Activated naive CD8-positive, alpha-beta T cell (primary cell): ENCODE data around the gene CNPY1.

ENCODE experiments used
- H3K27ac Mint-ChIP-seq: one replicate; pipeline ENCODE4 v1.8.0; 2021; ENCODE audit warnings: mixed read lengths
- H3K27me3 Mint-ChIP-seq: one replicate; pipeline ENCODE4 v1.8.0; 2021; ENCODE audit warnings: mixed read lengths
- H3K36me3 Mint-ChIP-seq: one replicate; pipeline ENCODE4 v1.8.0; 2021; ENCODE audit warnings: mixed read lengths
- H3K4me1 Mint-ChIP-seq: one replicate; pipeline ENCODE4 v1.8.0; 2021; ENCODE audit warnings: low read depth, mixed read lengths
- H3K4me3 Mint-ChIP-seq: one replicate; pipeline ENCODE4 v1.8.0; 2021; ENCODE audit warnings: mild to moderate bottlenecking, mixed read lengths
- H3K9me3 Mint-ChIP-seq: one replicate; pipeline ENCODE4 v1.8.0; 2021; ENCODE audit warnings: low read depth, mixed read lengths

Gene CNPY1

DNA sequence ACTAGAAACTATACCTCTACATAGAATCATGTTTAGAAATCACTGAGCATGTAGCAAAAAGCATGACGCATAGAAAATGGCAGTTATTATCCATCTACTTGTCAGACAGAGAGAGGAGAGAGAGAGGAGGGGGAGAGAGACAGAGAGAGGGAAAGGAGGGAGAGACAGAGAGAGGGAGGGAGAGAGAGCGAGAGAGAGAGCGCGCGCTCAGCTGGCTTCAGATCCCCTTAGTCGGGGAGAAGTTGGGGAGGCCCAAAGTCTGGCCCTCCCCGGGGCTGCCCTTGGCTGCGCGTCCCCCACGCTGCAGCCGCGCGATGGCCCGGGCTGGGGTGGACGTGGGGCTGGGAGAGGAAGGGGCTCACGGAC lies 37.0 kb downstream of the CNPY1 start:
- no peaks in the 10 kb centered on the region for H3K9me3 Mint-ChIP-seq
- H3K27ac Mint-ChIP-seq = peak overlapping the region; percentile 7
- peaks cover 31% of the 10 kb centered on the region for H3K4me1 Mint-ChIP-seq
- H3K36me3 Mint-ChIP-seq = peaks cover 2% of the 10 kb centered on the region
- peak overlapping the region; percentile 63 for H3K4me3 Mint-ChIP-seq
- H3K27me3 Mint-ChIP-seq = peaks cover 70% of the 10 kb centered on the region

DNA sequence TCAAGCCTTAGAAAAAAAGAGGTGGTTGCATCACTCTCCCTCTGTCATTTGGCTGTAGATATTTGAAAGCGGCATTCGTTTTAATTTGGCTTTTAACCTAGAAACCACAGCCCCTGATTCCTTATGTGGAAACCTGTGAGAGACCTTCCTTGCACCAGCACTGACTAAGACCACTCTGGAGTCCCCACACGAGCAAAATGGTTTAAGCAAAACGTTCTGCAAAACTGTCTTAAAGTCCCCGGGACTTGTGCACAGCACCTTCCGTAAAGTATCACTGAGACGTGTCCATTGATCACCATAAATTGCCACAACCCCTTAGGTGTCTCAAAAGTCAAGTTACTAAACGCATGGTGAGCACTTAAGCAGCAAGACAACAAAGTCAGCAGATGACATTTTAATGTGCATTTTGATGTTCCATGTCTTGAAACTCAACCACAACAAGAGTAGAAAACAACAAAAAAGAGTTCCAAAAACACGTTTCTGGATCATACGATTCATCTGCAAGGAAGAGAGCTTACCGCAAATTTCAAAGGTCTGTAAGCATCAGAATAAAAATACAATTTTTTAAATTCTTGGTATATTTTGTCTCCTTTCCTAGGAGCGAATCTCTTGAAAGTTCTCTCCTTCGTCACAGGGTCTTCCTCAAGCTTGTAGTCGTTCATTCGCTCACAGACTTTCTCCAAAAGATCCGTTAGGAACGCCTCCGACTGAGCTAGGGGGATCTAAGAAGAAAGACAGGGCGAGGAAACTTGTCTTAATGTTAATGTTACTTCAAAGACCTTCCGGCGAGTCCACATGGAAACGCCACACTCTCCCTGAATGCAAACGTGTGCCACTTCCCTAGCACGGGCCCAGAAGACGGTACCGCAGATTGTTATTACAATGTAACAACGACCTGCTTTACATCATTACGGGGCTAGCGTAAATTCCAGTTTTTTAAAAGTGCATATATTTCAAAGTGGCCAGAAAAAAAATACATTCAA lies 37.7 kb downstream of the CNPY1 start:
- H3K27ac Mint-ChIP-seq = peak overlapping the region; percentile 24
- no peaks in the 10 kb centered on the region for H3K9me3 Mint-ChIP-seq
- peaks cover 67% of the 10 kb centered on the region for H3K27me3 Mint-ChIP-seq
- peaks cover 31% of the 10 kb centered on the region for H3K4me1 Mint-ChIP-seq
- peak overlapping the region; percentile 63 for H3K4me3 Mint-ChIP-seq
- peaks cover 2% of the 10 kb centered on the region for H3K36me3 Mint-ChIP-seq

DNA sequence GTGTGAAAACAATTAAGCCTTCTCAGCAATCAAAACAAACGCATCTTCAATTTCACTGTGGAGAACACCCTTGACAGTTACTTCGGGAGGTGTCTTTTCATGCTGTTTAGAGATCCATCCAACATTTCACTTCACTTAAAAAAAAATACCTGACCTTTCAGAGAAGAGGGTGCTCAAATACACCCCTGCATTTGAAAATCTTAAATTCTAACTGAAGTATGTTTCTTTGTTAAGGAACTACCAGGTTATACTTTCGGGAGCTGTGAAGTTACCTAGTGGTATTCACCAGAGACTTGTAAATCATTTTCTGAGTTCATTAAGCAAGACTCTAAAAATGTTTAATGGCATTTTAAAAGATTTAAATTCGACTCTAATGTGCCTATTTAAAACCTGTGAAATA lies 38.8 kb downstream of the CNPY1 start:
- Mint-ChIP-seq H3K27me3 (peaks cover 72% of the 10 kb centered on the region), H3K27ac (no peak overlapping the region), H3K4me3 (no peak overlapping the region), H3K36me3 (peaks cover 2% of the 10 kb centered on the region), H3K9me3 (no peaks in the 10 kb centered on the region), H3K4me1 (peaks cover 31% of the 10 kb centered on the region)

DNA sequence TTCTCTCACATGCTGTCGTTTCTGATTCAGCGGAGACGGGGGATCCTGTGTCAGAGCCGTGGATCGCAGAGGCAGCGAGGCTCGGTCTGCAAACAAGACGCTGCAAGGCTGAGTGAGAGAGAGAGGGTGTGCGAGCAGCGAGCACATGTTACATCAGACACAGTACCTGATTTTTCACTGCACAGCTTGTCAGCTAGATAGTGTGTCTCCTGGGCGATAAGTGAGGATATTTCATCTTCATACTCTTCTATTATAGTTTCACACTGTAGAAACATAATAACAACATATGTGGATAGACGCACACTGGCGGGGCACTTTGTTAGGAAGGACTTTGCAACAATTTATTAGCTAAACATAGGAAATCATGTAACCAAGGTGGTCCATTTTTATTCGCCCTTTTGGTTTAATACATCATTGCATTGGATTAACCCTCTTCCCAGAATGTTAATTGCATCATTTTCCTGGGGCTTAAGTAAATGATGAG lies 39.5 kb downstream of the CNPY1 start:
- Mint-ChIP-seq H3K9me3 (no peaks in the 10 kb centered on the region), H3K27ac (no peak overlapping the region), H3K36me3 (peaks cover 2% of the 10 kb centered on the region), H3K4me1 (peaks cover 31% of the 10 kb centered on the region), H3K27me3 (peaks cover 70% of the 10 kb centered on the region), H3K4me3 (no peak overlapping the region)

DNA sequence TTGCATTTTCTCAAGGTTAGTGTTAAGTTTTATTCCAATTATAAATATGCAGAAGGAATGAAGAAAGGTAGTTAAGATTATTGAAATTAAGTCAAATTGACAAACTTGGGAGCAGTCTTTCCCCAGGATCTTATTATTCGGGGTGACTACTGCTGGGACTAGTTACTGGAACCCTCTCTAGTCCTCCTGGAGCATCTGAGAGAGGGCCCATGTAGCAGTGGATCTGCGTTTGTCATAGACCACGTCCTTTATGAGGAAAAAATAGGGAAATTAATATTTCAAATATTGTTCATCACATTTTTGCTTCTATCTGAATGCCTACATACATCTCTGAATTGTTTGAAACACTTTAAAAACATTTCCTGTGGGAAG lies 41.0 kb downstream of the CNPY1 start:
- peaks cover 2% of the 10 kb centered on the region for H3K36me3 Mint-ChIP-seq
- H3K27me3 Mint-ChIP-seq = peaks cover 68% of the 10 kb centered on the region
- H3K9me3 Mint-ChIP-seq = no peaks in the 10 kb centered on the region
- peaks cover 31% of the 10 kb centered on the region for H3K4me1 Mint-ChIP-seq
- H3K4me3 Mint-ChIP-seq = no peak overlapping the region
- H3K27ac Mint-ChIP-seq = no peak overlapping the region

DNA sequence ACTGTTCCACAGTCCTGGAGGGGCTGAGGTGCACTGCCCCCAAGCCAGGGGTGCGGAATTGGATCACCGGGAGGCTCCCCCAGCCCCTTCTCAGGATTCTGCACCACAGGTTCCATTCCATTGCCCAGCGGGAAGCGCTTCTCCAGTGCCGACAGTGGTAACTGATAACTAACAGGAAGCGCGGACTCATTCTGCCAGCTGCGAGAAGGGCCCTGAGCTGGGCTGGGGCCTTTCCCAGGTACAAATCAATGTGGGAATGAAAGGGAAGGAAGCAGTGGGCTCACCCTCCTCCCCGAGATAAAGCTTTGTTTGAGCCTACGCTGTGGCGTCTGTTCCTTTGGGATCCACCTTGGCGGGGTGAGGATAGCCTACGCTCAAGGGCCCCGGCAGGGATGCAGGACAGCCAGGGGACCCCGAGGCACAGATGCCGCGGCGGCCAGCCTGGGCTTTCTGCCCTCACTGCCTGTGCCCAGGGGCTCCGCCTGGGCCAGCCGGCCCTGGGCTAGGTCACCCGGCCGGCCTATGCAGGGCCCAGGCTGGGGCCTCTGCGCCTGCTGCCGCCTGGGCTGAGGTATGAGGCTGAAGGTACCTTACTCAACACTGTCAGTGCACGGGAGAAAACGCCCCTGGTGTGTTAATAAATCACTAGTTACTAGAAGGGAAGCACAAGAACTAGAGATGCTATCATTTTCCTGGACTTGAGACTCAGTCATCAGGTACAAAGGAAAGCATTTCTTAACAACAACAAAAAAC lies 49.0 kb downstream of the CNPY1 start:
- Mint-ChIP-seq H3K9me3 (no peaks in the 10 kb centered on the region), H3K27ac (no peak overlapping the region), H3K4me1 (peaks cover 1% of the 10 kb centered on the region), H3K27me3 (peaks cover 18% of the 10 kb centered on the region), H3K36me3 (no peaks in the 10 kb centered on the region), H3K4me3 (no peak overlapping the region)

DNA sequence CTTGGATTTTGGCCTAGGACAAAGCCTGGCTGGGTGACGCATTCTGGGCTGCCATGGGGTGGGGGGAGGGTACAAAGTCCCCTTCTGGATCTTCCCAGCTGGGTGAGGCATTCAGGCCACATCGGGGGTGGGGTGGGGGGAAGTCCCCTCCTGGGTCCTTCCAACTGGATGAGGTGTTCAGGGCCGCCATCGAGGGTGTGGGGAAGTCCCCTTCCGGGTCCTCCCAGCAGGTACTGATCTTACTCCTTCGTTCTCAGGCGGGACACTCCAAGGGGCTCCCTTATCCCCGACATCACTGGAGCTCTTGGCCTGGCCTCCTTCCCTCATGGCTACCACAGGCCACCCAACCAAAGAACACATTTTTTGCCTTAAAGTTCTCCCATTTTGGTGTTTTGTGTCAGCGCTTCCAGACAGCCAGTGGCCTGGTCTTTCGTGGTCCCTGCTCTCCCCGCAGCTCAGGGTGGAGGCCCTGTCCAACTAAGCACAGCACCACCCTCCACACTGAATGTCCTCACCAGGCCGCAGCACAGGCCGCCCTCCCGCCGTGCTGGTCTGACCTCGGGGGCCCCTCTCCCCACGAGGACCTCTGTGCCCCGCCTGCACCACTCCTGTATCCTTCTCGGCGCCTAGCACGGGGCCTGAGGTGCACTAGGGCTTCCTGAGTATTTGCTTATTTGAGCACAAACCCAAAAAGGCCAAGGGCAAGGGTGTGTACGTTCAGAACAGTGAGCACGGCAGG lies 49.9 kb downstream of the CNPY1 start:
- H3K27me3 Mint-ChIP-seq = peaks cover 15% of the 10 kb centered on the region
- H3K27ac Mint-ChIP-seq = no peak overlapping the region
- peaks cover 6% of the 10 kb centered on the region for H3K4me1 Mint-ChIP-seq
- no peaks in the 10 kb centered on the region for H3K9me3 Mint-ChIP-seq
- H3K36me3 Mint-ChIP-seq = no peaks in the 10 kb centered on the region
- no peak overlapping the region for H3K4me3 Mint-ChIP-seq

DNA sequence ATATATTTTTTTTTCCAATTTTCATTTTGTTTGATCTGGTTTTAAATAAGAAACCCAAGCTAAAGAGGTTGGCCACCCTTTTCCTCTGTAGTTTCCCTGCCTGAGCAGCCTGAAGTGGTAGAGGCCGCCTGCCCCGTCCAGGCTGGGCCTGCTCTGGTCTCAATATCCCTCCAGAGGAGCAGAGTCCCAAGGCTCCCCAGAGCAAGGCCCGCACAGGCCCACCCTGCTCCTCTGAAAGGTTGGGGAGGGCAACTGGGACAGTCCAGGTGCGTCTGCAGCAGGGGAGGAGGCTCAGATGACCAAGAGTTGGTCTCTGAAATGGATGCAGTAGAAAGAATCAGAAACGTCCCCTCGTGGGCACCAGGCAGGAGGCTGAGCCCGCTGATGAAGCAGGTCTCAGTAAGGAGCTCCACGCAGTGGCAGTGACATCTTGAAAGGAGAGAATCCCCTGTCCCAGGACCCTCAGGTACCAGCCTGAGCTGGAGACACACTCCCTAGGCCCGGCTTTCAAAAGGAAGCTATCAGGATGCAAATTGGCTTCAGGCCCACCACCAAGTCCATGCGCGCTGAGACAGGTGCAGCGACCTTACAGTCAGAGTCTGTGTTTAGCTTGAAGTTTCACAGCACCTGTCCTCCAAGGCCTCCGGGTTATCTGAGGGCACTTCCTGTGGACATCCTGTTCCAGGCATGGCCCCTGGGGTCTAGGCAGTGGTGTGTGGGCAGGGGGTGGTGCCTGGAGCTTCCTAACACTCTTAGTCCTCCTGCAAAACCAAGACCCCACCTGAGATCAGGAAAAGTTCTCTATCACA lies 50.7 kb downstream of the CNPY1 start:
- Mint-ChIP-seq H3K4me3 (no peak overlapping the region), H3K27ac (no peak overlapping the region), H3K9me3 (no peaks in the 10 kb centered on the region), H3K4me1 (peaks cover 12% of the 10 kb centered on the region), H3K36me3 (no peaks in the 10 kb centered on the region), H3K27me3 (peaks cover 9% of the 10 kb centered on the region)

DNA sequence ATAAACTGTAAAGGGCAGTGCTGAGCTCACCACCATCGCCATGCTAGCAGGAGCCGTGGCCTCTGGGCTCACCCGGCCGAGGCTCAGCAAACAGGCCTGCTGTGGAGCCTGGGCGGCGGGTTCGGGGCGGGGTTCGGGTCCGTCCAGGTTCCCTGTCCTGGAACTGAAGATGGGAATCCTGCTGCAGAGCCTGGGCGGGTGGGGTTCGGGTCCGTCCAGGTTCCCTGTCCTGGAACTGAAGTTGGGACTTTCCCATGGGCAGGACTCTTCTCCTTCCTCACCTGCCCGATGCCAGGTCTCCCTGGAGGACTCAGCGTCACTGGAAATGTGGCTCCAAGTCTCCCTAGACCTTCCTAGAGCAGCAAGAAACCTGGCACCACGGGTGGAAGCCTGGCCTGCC lies 51.8 kb downstream of the CNPY1 start:
- H3K4me1 Mint-ChIP-seq = peaks cover 18% of the 10 kb centered on the region
- H3K27me3 Mint-ChIP-seq = peaks cover 5% of the 10 kb centered on the region
- H3K4me3 Mint-ChIP-seq = no peak overlapping the region
- no peaks in the 10 kb centered on the region for H3K36me3 Mint-ChIP-seq
- no peak overlapping the region for H3K27ac Mint-ChIP-seq
- no peaks in the 10 kb centered on the region for H3K9me3 Mint-ChIP-seq

DNA sequence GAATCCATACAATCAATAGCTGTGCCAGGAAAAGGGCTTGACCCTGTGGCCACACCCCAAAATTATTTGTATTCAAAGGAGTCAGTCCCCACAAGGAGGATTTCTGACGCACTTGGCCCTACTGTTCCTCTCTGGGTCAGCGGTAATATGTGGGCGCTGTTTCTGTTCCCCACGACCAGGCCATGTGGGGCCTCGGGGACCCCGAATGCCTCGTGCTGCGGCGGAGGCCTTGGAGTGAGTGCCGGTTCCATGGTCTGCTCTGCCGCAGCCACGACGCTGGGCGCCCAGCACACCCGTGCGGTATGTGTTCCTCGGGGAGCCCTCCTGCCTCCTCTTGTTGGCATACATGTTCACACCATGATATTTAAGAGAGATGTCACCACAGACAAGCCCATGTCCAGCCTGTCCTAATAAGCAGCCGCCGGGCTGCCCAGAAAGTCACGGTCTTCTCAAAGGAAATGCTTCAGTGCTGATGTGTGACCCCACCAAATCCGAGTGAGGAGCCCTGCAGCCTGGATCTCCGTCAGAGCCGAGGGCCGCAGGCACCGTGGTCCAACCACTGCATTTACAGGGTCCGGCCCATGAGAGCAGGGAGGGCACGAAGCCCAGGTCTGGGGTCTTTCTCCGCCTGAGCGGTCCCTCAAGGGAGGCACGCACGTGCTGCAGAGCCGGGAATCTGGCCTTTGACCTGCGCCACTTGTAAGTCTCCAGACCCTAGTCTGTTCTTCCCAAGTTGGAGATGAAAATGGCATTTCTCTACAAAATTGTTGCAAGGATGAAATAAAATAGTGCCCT lies 52.4 kb downstream of the CNPY1 start:
- no peak overlapping the region for H3K27ac Mint-ChIP-seq
- no peaks in the 10 kb centered on the region for H3K36me3 Mint-ChIP-seq
- no peak overlapping the region for H3K4me3 Mint-ChIP-seq
- peaks cover 2% of the 10 kb centered on the region for H3K27me3 Mint-ChIP-seq
- H3K9me3 Mint-ChIP-seq = no peaks in the 10 kb centered on the region
- peaks cover 18% of the 10 kb centered on the region for H3K4me1 Mint-ChIP-seq

DNA sequence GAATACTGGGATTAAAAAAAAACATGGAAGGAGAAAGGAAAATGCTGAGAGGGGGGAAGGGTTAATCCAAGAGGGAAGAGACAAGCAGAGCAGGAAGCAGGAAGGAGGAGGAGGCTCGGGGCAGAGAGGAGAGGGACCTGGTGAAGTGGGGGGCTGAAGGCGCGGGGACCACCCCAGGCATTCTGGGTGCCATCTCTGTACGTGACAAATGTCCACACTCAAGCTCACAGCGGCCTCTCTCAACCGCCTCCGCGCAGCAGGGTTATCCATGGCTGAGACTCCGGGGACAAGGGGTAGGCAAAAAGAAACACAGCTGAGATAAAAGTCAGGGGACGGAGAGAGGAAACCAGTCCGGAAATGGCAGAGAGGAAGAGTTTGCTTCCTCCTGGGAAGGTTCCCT lies 54.5 kb downstream of the CNPY1 start:
- peak overlapping the region; percentile 57 for H3K4me3 Mint-ChIP-seq
- no peaks in the 10 kb centered on the region for H3K36me3 Mint-ChIP-seq
- H3K27ac Mint-ChIP-seq = peak overlapping the region; percentile 22
- no peaks in the 10 kb centered on the region for H3K9me3 Mint-ChIP-seq
- peaks cover 4% of the 10 kb centered on the region for H3K27me3 Mint-ChIP-seq
- H3K4me1 Mint-ChIP-seq = peaks cover 17% of the 10 kb centered on the region

DNA sequence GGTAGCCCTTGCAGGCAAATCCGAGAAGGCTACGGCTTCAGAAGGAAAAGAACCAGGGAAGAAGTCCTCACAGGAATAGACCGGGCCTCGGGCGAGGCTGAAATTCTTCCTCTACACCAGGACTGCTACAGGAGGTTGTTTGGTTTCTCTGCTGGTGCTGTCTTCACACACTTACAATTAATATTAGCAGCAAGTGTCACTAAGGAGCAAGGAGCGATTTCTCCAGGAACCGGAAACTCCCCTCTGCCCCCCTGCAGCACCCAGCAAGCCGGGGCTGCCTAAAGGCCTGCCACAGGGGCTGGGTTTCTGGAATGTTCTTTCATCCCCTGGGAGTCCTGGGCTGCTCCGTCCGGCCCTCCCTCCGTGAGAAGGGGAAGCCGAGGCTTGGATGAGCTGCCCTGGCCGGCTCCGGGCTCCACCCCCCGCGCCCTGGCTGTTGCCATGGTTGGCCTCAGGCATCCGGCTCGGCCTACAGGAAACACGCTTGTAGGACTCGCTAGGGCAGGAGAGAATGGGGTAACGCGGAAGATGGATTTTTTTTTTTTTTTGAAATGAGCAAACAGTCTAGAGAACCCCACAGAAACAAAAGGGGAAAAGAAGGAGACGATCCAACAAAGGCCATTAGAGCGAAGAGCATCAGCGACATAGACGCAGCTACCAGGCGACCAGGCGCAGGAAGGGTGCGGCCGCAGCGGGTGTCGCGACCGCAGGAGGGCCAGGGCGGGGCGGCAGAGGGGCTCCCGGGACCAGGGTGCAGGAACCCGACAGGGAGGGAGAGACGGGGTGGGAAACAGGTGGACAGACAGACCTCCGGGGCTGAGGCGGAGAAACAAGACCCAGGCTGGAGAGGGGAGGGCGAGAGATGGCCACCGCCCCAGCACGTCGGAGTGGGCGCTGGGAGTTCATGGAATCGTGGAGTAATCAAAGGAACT lies 55.4 kb downstream of the CNPY1 start:
- no peaks in the 10 kb centered on the region for H3K36me3 Mint-ChIP-seq
- peak overlapping the region; percentile 82 for H3K4me3 Mint-ChIP-seq
- peaks cover 4% of the 10 kb centered on the region for H3K27me3 Mint-ChIP-seq
- no peaks in the 10 kb centered on the region for H3K9me3 Mint-ChIP-seq
- H3K4me1 Mint-ChIP-seq = peaks cover 17% of the 10 kb centered on the region
- peak overlapping the region; percentile 65 for H3K27ac Mint-ChIP-seq
